DMS79 (cell line): ENCODE data around the gene MCC.

ENCODE experiments used
- DNase-seq: peaks from one replicate; lab custom pipeline; 2025; lab: John Stamatoyannopoulos, UW

MCC gene

DNA sequence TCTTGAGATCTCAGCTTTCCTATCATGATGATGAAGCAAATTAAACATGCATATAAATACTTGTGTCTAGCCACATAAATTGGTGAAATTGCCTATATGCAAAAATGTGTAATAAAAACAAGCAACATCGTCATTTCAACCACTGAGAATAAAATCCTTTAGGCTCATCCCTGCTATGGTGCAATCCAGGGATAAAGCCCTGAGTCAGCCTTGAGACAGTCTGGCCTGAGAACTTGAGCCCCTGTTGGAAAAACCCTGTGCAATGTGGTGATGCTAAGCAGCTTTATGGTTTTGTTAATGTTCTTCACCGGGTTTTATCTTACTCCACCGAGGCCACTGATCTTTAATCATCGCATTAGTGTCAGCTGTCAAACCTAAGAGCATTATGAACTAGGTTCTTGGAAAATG lies 341.1 kb downstream of the MCC start:
- DNase-seq, result no peak

DNA sequence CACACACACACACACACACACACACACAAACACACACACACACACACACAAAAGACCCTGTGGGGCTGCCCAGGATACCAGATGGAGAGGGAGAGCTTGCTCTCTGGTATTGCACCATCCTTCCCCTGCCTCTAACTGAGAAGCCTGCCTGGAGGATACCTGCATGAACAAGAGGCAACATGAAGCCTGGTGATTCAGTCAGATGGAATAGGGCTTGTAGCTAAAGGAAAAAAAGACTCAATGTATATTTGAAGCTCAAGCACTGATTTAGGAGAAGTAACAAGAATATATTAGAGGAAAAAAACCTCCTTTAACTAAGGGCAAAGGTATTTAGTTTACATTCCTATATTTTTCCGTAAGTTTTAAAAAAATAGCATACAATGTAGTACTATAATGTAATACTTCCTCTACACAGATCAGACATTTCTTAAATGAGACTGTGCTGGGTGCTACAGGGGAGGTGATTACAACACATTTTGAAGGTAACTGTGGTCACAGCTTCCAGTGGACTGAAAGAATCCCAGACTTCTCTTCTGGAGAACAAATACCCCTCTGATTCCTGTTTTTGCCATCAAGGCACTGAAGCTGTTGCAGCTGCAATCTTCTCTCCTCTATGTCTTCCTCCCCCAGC lies 342.4 kb downstream of the MCC start:
- DNase-seq, result no peak

DNA sequence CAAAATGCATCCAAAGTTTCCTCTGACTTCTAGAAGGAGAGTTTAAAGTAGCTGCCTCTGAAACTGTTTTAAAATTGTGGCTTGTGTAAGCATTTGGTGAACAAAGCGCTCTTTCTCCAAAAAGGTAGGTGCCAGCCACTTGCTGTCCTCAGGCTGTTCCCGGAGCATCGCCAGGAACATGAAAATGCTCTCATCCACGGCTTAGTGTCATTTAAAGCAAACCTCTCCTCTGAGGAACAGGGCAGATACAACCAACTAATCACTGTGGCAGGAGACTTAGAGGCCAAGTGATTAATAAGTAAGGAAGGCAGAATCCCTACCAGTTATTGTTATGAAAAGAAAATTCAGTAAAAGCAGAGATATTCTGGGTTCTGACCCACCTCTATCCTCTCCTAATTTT lies 346.1 kb downstream of the MCC start:
- DNase-seq, result no peak

DNA sequence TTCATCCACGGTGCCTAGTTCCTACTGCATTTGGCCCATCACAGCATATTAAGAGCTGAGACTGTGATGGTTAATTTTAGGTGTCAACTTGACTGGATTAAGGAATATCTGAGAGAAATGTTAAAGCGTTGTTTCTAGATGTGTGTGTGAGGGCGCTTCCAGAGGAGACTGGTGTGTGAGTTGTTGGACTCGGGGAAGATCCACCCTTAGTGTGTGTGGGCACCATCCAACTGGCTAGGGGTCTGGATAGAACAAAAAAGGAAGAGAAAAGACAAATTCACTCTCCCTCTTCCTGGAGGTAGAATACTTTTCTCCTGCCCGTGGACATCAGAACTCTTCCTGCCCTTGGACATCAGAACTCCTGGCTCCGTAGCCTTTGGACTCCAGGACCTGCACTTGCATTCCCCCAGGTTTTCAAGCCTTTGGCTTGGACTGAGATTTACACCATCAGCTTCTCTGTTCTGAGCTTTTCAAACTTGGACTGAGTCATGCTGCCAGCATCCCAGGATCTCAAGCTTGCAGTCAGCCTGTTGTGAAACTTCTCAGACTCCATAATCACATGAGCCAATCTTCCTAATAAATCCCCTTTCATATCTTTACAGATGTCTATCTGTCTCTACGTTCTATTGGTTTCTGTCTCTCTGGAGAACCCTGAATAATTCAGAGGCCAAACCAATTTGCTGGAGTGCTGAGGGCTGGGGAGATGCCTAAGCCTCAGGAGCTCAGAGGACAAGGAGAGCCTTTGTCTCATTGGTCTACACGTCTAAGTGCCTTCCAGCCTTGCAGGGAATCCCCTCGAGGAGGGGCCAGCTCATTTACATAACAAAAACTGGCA lies 347.2 kb downstream of the MCC start:
- DNase-seq, result no peak

DNA sequence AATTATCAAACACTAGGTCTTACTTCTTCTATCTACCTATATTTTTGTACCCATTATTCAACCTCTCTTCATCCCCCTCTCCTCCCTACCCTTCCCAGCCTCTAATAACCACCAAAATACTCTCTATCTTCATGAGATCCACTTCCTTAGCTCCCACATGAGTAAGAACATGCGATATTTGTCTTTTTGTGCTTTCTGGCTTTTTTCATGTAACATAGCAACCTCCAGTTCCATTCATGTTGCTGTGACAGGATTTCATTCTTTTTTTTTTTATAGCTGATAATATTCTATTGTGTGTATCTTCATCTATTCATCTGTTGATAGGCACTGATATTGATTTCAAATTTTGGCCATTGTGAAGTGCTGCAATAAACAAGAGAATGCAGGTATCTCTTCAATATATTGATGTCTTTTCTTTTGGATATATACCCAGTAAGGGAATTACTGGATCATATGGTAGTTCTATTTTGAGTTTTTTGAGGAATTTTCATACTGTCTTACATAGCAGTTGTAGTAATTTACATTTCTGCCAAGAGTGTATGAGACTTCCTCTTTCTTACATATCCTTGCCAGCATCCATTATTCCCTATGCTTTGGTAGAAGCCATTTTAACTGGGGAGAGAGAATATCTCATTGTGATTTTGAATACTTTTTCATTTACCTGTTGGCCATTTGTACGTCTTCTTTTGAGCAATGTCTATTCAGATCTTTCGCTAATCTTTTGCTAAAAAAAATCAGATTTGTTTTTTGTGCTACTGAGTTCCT lies 354.9 kb downstream of the MCC start:
- no peak for DNase-seq

DNA sequence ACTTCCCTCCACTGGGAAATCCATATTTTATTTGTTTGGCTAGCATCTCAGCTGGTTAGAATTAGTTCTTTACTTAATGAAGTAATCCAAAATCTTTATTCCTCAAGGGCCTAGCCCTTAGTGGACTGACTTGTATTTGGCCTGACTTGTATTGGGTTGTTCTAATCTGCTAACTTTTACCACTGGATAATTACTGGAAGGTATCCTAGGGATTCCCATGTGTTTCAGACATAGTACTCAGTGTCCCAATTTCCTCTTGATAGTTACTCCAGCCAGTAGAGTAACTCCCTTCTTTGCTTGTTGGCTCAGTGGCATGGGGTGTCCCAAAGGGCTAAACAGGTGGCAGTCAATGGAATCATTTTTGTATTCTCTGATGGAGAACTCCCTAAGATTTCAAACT lies 355.7 kb downstream of the MCC start:
- no peak for DNase-seq

DNA sequence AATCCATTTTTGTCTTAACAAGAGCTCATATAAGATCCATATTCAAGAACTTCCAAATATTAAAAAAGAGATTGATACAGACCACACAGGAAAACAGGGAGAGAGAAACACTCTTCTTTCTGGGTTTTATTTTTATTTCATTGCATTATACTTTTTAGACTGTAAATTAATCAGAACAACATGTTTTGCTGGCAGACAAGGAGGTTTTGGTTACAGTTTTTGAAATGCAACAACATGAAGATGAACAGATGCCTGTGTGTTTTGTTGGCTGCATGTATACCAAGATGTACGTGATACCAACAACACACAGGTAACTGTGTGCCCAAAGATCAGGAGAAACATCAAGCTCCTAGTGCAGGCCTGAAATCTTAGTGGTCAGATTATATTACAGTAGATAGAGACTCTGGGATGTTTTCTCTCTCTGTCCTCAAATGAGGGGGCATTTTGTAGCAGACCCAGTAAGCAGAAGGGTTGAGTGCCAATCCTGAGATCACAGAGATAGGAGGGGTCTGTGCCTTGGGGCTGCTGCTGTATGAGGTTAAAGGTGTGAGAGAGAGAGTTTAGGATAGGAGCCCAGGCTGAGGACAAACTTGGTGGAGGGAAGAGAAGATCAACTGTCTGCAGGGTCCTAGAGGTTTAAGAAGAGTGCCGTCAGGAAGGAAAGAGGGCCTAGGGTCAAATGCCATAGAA lies 359.5 kb downstream of the MCC start:
- no peak for DNase-seq

DNA sequence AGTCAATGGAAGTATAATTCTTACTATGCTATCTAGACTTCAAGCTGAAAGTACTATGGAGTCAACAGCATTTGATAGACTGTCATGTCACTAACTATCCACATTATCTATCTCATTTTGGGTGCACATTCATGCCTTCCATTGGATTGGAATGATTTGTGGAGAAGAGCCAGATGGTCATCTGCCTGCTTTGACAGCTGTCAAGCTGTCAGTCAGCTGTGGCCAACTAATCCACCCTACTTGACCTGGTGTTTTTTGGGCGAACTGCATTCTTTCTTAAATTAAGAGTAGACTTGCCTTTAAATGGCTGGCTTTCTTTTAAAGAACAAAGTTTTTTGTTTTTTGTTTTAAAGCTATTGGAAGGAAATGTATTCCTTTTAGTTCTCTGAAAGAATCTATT lies 360.2 kb downstream of the MCC start:
- DNase-seq, result no peak

DNA sequence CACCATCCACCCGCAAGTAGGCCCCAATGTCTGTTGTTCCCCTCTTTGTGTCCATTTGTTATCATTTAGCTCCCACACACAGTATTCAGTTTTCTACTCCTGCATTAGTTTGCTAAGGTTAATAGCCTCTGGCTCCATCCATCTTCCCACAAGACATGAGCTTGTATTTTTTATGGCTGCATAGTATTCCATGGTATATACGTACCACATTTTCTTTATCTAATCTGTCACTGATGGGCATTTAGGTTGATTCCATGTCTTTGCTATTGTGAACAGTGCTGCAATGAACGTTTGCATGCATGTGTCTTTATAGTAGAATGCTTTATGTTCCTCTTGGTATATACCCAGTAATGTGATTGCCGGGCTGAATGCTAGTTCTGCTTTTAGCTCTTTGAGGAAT lies 361.2 kb downstream of the MCC start:
- no peak for DNase-seq

DNA sequence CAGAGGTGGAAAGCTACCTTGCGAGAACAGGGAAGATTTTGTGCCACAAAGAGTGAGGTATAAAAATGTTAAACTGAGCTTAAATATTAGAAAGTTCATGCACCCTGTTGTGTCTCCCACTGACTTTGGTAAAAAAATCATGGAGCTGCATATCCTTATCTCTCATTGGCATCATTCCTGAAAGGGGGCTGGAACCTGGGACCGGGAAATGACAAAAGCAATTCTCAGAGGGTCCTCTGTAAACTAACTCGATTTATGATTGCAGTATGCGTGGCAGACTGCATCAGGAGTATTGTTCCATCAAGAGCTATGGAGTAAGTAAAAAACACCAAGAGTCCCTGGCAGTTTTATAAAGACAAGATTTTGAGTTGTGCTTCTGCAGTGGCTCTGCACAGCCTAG lies 362.9 kb downstream of the MCC start:
- no peak for DNase-seq

DNA sequence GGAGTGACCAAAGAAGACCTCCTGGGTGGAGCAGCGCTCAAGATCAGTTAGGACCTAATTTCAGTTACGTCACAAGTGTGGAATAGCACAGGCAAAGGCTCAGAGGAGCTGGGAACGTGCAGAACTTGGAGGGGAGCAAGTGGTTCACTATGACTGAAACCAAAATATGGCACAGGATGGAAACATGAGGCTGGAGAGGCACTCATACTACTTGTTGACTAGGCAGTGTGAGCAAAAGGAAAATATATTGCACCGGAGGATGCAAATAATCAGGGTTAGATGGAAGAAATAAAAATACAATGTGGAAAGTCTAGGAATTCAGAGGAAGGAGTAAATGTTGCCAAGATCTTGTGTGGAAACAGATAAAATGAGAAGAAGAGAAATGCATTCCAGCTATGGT lies 363.3 kb downstream of the MCC start:
- no peak for DNase-seq

DNA sequence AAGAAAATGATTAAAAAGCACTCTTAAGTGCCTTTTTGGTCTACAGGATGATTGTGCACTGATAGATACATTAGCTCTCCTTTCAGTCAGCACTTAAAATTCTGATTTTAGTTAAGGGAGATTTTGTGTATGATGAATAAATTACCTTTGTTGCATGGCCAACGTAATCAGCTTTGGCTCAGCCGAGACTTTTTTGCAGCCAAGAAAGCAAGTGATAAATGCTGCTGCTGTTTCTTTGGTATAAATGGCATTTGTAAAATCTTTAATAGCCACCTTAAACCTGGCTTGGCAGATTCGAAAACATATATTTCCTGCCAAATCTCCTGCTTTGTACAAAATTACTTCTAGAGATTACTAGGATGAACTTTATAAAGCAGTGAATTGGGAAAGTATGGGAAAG lies 364.0 kb downstream of the MCC start:
- DNase-seq, result no peak

DNA sequence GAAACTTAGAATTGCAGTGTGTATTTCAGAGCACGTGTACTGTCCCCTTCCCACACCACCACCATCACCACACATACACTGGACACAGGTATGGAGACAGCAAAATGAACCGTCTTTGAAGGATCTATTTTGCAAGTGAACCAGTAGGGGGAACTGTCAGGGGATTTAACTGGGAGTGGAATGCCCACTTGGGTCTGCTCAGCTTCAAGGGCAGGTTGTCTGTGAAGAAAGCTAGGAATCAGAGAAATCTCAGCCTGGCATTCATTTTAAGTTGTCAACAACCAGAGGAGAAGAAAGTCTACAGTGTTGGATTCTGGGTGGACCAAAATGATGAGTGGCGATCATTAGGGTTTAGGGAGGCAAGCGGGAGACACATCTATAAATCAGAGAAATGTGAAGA lies 364.6 kb downstream of the MCC start:
- no peak for DNase-seq

DNA sequence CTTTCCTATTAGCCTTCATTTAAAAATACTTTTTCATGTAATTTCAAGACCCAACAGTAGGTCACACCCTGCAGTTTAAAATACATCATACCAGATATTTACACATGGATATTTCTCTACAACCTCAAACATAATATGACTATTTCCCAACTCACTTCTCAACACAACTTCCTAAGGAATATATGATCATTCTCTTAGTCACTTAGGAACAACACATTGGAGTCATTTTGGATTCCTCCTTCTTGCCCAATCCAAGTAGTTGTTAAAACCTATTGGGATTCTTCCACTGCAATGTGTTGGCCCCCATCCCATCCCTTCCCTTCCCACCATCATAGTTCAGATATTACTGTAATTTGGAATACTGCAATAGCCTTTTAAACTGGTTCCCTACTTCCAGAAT lies 366.2 kb downstream of the MCC start:
- no peak for DNase-seq

DNA sequence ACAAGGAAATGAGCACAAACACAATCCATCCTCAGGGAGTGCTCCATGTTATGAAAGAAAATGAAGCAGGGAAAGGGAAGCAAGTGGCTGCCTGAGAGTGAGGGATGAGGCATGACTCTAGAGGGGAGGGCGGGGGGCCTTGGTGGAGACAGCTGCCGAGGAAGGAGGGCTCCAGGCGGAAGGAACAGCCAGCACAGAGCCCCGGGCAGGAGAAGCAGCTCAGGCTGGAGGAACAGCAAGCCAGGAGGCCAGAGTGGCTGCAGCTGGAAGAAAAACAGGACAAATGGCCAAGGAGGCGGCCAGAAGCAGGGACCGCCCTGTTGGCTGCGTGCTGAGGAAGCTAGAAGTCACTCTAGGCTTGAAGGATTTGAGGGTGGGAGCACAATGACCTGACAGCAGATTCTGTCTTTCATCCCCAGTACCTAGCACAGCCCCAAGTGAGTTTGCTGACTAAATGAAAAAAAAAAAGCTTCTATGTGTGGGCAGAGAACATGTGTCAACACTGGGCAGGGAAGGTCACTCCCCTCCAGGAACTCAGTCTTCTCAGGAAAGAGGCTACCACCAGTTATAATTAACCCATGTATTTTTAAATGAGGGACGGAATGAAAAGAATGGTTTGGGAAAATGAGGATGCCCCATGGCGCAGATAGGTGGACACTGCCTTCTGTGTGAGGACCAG lies 368.9 kb downstream of the MCC start:
- DNase-seq, result no peak

DNA sequence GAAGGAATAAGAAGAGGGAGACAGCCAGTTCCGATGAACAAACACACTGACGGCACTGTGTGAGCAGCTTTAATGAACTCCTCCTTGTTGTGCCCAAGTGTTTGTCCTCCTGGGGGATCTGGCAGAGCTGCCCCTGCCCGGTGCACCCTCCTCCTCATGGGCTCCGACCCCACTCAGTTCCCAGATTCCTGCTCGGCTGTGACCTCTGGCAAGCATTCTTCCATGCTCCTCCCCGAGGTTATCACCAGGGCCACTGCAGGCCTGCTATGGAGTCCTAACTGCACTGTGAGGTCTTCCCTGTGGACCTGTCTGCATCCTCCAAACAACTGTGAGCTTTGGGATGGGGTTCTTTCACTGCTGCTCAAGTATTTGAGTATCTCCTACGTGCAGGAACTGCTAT lies 369.5 kb downstream of the MCC start:
- no peak for DNase-seq

DNA sequence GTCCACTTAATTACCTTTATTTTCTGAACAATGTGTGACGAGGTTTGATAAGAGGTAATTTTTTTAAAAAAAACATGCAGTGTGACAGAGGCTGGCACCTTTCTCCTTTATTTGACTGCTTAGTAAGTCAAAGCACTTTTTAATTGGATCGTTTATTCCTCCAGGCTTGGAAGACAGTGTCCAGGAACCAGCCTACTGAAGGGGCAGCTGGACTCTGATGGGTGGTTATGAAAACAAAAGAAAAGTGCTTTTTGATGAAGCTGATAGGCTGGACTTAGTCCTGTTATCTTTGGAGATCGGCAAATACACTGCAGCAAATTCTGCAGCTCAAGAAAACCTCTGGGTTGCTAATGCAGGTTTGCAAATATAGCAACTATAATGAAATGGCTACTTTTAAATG lies 370.0 kb downstream of the MCC start:
- no peak for DNase-seq

DNA sequence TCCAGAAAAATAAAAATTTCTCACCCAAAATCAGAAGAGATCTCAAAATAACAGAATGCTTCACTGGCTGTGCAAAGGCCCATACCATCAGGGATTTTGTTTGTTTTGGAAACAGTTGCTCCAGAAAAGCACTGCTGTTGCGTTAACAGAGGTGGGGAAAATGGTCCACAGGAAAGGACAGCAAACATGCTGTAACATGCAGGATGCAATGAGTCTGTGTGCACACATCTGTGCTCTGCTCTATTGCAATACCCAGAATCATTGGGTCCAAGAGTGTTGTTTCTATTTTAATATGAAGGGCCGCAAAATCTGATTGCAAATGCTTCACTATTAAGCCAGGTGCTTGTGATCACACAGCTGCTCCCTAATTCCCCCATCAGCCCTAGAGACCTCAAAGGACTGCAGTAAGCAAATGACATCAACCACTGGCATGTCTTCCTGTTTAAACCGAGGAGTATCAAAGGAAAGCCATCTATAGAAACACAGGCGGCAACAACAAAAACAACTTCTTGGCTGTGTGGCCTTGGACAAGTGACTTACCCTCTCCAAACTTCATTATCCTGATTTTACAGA lies 370.6 kb downstream of the MCC start:
- no peak for DNase-seq

DNA sequence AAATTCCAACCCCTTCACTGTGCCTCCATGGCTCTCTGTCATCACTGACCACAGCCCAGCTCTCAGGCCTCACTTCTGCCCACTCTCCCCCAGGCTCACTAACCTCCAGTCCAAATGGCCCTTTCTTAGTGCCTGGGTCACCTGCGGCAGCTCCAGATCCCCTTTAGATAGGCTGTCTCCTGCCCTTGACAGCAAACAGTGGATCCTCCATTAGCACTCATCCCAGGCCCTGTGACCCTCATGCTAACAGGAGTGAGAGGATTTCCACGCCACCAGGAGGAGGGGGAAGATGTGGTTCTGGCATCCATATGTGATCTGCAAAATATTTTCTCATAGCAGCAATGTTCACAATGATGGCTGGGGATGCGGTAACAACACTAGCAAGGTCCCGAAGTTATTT lies 372.3 kb downstream of the MCC start:
- DNase-seq, result no peak

DNA sequence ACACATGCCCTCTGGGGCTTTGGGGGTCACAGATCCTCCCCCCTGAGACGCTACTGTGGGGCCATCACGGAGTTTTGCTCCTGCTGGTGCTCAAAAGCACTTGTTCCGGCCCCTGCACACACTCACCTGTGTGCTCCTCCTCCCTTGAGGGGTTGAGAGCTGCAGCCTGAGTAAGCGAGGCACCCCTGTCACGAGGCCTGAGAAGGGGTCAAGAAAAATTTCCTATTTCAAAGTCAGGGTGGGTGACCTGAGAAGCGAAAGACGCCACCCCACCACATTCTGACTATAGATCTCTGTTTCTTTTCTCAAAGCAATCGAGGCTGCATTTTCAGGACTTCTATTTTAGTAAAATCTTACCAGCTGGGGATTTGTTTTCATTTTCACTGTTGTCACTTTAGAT lies 373.2 kb downstream of the MCC start:
- DNase-seq, result no peak

DNA sequence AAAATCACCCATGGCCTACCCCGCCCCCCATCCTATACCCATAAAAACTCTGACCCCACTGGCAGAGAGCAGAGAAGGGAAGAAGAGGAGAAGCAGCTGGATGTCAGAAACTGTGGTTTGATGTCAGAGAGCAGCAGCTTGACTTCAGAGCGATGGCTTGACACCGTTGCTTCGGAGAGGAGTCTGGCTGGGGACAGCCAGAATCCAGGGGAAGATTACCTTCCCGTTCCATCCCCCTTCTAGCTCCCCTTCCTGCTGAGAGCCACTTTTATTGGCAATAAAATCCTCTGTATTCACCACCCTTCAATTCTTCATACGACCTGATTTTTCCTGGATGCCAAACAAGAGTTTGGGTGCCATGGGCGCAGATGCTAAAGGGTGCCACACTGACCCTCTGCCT lies 373.7 kb downstream of the MCC start:
- DNase-seq, result no peak

DNA sequence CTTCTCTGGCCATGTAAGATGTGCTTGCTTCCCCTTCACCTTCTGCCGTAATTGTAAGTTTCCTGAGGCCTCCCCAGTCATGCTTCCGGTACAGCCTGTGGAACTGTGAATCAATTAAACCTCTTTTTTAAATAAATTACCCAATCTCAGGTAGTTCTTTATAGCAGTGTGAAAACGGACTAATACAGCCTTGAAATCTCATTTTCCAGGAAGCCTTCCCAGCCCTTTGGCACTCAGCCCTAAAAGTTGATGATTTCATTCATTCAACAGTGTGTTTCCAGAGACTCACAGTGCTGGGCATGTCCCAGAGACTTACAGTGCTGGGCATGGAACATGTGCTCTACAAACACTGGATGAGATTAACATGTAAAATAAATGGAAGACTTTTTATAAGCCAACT lies 375.8 kb downstream of the MCC start:
- no peak for DNase-seq
